A549 (cell line): ENCODE data around the gene PPY.

Source experiments
- BHLHE40 ChIP-seq: IDR thresholded peaks from 2 replicates; pipeline ENCODE4 v1.6.1; 2012; ENCODE audit warnings: low read depth, low read length, inconsistent platforms
- EP300 ChIP-seq, 2 experiments: fragments of >200 bp; sonication (Bioruptor Twin); formaldehyde crosslinking; IDR thresholded peaks; 2 replicates in 1 of 2; 3 replicates in 1 of 2; pipeline ENCODE4 v1.6.1; 2016 to 2017
- POLR2A ChIP-seq: IDR thresholded peaks from 2 replicates; pipeline ENCODE4 v1.6.1; 2012; ENCODE audit warnings: mild to moderate bottlenecking, low read length
- POLR2AphosphoS2 ChIP-seq: conservative IDR thresholded peaks from 2 replicates; pipeline ENCODE4 v1.6.1; 2012; ENCODE audit warnings: low read length, improper control_type of control experiment, inconsistent platforms
- SMC3 ChIP-seq: fragments of >200 bp; sonication (Bioruptor Twin); formaldehyde crosslinking; IDR thresholded peaks from 3 replicates; pipeline ENCODE4 v1.6.1; 2018; ENCODE audit warnings: inconsistent platforms
- TP53 ChIP-seq: fragments of 250-450 bp; sonication (Bioruptor Pico); IDR thresholded peaks from 2 replicates; pipeline ENCODE4 v1.5.0; 2021; ENCODE audit warnings: mild to moderate bottlenecking, moderate library complexity
- TF ChIP-seq, protein P1 (sequence below): fragments of >200 bp; sonication (Bioruptor Twin); formaldehyde crosslinking; IDR thresholded peaks from 3 replicates; pipeline ENCODE4 v1.5.1; 2016
- TF ChIP-seq, protein P2 (sequence below): fragments of >200 bp; sonication (Bioruptor Twin); formaldehyde crosslinking; IDR thresholded peaks from 3 replicates; pipeline ENCODE4 v1.6.1; 2016
- TF ChIP-seq, protein P3 (sequence below): IDR thresholded peaks from 2 replicates; pipeline ENCODE4 v1.6.1; 2012
- TF ChIP-seq, protein P4 (sequence below): fragments of 200-600 bp; sonication (generic); IDR thresholded peaks from 2 replicates; pipeline ENCODE4 v1.6.1; 2016; ENCODE audit warnings: antibody characterized with exemption, mild to moderate bottlenecking, moderate library complexity

DNA sequence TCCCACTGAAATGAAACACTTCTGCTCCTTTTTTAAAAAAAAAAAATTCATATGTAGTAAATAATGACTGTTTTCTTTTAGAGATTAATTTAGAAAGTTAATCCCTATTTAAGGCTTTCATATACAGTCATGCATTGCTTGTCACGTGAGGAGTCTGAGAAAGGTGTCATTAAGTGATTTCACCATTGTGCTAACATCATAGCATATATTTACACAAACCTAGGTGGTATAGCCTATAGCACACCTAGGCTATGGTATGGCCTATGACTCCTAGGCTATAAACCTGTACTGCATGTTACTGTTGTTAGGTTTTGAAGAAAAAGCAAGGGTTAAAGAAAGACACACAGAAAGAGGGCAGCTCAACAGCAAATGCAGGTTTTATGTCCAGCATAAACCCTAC lies 13.7 kb downstream of the PPY start:
- TF ChIP-seq SMC3 (no peak), POLR2AphosphoS2 (no peak), EP300 (IDR thresholded peaks at IDR 0.05) (no peak), POLR2A (no peak), TP53 (no peak), BHLHE40 (no peak)
- TF ChIP-seq, protein P1, sequence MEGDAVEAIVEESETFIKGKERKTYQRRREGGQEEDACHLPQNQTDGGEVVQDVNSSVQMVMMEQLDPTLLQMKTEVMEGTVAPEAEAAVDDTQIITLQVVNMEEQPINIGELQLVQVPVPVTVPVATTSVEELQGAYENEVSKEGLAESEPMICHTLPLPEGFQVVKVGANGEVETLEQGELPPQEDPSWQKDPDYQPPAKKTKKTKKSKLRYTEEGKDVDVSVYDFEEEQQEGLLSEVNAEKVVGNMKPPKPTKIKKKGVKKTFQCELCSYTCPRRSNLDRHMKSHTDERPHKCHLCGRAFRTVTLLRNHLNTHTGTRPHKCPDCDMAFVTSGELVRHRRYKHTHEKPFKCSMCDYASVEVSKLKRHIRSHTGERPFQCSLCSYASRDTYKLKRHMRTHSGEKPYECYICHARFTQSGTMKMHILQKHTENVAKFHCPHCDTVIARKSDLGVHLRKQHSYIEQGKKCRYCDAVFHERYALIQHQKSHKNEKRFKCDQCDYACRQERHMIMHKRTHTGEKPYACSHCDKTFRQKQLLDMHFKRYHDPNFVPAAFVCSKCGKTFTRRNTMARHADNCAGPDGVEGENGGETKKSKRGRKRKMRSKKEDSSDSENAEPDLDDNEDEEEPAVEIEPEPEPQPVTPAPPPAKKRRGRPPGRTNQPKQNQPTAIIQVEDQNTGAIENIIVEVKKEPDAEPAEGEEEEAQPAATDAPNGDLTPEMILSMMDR, result no peak
- TF ChIP-seq, protein P2, sequence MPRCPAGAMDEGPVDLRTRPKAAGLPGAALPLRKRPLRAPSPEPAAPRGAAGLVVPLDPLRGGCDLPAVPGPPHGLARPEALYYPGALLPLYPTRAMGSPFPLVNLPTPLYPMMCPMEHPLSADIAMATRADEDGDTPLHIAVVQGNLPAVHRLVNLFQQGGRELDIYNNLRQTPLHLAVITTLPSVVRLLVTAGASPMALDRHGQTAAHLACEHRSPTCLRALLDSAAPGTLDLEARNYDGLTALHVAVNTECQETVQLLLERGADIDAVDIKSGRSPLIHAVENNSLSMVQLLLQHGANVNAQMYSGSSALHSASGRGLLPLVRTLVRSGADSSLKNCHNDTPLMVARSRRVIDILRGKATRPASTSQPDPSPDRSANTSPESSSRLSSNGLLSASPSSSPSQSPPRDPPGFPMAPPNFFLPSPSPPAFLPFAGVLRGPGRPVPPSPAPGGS, result no peak
- TF ChIP-seq, protein P3, sequence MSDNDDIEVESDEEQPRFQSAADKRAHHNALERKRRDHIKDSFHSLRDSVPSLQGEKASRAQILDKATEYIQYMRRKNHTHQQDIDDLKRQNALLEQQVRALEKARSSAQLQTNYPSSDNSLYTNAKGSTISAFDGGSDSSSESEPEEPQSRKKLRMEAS, result no peak
- TF ChIP-seq, protein P4, sequence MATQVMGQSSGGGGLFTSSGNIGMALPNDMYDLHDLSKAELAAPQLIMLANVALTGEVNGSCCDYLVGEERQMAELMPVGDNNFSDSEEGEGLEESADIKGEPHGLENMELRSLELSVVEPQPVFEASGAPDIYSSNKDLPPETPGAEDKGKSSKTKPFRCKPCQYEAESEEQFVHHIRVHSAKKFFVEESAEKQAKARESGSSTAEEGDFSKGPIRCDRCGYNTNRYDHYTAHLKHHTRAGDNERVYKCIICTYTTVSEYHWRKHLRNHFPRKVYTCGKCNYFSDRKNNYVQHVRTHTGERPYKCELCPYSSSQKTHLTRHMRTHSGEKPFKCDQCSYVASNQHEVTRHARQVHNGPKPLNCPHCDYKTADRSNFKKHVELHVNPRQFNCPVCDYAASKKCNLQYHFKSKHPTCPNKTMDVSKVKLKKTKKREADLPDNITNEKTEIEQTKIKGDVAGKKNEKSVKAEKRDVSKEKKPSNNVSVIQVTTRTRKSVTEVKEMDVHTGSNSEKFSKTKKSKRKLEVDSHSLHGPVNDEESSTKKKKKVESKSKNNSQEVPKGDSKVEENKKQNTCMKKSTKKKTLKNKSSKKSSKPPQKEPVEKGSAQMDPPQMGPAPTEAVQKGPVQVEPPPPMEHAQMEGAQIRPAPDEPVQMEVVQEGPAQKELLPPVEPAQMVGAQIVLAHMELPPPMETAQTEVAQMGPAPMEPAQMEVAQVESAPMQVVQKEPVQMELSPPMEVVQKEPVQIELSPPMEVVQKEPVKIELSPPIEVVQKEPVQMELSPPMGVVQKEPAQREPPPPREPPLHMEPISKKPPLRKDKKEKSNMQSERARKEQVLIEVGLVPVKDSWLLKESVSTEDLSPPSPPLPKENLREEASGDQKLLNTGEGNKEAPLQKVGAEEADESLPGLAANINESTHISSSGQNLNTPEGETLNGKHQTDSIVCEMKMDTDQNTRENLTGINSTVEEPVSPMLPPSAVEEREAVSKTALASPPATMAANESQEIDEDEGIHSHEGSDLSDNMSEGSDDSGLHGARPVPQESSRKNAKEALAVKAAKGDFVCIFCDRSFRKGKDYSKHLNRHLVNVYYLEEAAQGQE, result no peak
